ENCODE results near the gene UNCX.
A peak's percentile ranks its signal among the peaks of the same experiment; 100 is the strongest.

Gene UNCX

DNA sequence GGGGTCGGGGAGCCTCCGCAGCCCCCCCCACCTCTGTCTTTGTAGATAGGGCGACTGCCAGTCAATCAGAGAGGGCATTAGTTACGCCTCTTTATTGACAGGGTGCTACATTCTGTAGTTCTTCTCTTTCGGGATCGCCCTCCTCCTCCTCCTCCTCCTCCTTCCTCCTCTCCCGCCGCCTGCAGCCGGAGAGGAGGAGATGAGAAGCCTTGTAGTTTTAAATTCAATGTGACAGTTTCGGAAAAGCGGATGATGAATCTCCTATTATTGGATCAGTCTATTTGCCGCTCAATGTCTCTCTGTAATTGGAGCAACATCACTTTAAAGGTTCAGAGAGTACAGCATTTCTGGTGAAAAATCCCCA is 587 bp upstream of the UNCX start:
- Mint-ChIP-seq H3K27me3 (ENCODE audit: low read depth) (peaks cover 51% of the 10 kb centered on the region), H3K4me1 (ENCODE audit: low read depth) (peaks cover 5% of the 10 kb centered on the region), H3K36me3 (ENCODE audit: low read depth) (peaks cover 4% of the 10 kb centered on the region), H3K27ac (peak overlapping the region; percentile 83), H3K9me3 (peaks cover 12% of the 10 kb centered on the region), H3K4me3 (peak overlapping the region; percentile 57)
- DNase-seq (ENCODE audit: low spot score): no peak

DNA sequence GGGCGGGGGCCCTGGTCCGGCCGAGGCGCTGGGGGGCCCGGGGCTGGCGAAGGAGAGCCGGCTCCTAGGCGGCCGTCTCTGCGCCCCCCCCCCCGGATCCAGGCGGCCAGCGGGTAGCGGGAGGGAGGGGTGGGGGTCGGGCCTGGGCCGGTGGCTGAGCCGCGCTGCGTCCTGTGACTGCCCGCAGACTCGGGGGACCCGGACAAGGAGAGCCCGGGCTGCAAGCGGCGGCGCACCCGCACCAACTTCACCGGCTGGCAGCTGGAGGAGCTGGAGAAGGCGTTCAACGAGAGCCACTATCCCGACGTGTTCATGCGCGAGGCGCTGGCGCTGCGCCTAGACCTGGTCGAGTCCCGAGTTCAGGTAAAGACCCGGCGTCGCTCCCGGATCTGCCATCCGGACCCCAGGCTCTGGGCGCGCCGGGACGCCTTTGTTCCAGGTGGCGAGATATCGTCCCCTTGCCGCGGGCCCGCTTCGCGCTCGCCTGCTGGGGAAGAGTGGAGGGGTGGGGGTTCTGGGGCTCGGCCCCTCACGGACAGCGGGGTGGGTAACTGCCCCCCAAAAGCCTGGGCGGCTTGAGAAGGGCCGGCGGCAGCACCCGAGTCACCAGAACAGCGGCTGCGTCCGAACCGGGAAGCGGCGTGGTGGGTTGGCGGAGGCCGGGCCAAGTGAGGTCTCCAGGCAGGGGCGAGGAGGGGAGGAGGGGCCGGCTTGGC is 819 bp downstream of the UNCX start:
- peak overlapping the region; percentile 15 for H3K27ac Mint-ChIP-seq
- no peak for DNase-seq (ENCODE audit: low spot score)
- no peak overlapping the region for H3K4me3 Mint-ChIP-seq
- peaks cover 49% of the 10 kb centered on the region for H3K27me3 Mint-ChIP-seq (ENCODE audit: low read depth)
- H3K9me3 Mint-ChIP-seq: peaks cover 12% of the 10 kb centered on the region
- H3K4me1 Mint-ChIP-seq (ENCODE audit: low read depth): peaks cover 5% of the 10 kb centered on the region
- peaks cover 6% of the 10 kb centered on the region for H3K36me3 Mint-ChIP-seq (ENCODE audit: low read depth)

DNA sequence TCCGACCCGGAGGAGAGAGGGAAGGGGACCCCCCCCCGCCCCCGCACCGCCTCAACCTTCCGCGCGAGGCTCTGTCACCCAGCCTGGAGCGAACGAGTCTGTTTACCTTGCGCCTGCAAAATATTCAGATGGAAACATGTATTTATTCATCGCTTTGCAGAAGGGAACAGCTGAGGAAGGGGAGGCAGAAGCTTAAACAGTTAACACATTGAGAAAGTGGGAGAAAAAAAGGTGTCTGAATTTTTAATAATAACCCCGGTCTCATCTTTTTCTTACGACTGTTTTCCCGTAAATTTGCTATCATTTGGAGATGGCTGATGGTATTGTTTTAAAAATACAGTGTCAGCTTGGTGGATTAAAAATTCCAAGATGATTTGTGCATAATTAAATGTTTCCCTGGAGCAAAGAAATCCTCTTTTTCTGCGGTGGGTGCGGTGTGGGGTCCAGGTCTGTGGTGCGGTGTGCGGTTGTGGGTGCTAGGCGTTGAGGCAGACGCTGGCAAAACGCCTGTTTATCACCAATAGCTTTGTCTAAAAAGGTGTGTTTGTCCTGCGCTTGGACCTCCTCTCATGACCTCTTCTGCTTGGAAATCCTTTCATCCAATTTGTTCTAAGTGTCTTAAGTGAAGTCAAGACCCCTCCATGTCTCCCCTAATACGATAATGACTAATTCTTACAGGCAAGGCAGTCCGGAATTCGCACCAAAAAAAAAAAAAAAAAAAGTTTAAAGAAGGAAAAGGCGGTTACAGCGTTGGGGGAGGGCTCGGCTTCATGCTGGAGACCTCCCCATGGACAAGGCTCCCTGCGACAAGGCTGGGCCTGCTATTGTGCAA is 1.6 kb downstream of the UNCX start:
- H3K27me3 Mint-ChIP-seq (ENCODE audit: low read depth): peaks cover 52% of the 10 kb centered on the region
- H3K4me3 Mint-ChIP-seq: peak overlapping the region; percentile 27
- DNase-seq (ENCODE audit: low spot score): no peak
- peaks cover 6% of the 10 kb centered on the region for H3K36me3 Mint-ChIP-seq (ENCODE audit: low read depth)
- H3K27ac Mint-ChIP-seq: peak overlapping the region; percentile 87
- peaks cover 12% of the 10 kb centered on the region for H3K9me3 Mint-ChIP-seq
- peaks cover 5% of the 10 kb centered on the region for H3K4me1 Mint-ChIP-seq (ENCODE audit: low read depth)

DNA sequence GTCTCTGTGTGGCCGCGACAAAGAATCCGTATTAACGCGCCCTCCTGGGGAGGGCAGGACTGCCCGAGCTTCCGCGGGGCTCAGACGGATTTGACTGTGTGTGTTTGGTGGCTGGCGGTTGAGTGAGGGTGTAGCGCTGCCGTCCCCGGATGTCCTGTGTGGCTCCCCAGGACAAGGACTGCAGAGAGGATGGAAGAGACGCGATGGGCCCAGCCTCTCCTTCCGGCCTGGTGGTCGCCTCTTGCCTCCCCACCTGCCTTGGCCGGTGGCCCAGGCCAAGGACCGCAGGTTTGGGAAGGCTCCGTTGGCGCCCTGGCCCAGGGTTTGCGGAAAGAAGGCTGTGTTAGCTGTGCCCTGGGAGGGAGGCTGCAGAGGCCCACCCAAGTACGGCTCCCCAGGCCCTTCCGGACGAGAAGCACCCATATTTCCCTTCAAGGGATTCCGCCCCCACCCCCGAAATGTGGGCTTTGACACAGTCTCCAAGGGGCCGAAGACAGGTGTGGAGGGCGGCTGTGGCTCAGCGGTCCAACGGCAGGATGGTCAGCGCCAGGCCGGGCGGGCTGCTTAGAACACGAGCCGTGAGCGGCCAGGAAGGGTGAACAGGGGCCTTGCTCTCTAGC is 2.3 kb downstream of the UNCX start:
- DNase-seq (ENCODE audit: low spot score): no peak
- peaks cover 6% of the 10 kb centered on the region for H3K36me3 Mint-ChIP-seq (ENCODE audit: low read depth)
- peak overlapping the region; percentile 9 for H3K4me3 Mint-ChIP-seq
- H3K27ac Mint-ChIP-seq: peak overlapping the region; percentile 87
- peaks cover 5% of the 10 kb centered on the region for H3K4me1 Mint-ChIP-seq (ENCODE audit: low read depth)
- H3K27me3 Mint-ChIP-seq (ENCODE audit: low read depth): peaks cover 57% of the 10 kb centered on the region
- peaks cover 12% of the 10 kb centered on the region for H3K9me3 Mint-ChIP-seq

DNA sequence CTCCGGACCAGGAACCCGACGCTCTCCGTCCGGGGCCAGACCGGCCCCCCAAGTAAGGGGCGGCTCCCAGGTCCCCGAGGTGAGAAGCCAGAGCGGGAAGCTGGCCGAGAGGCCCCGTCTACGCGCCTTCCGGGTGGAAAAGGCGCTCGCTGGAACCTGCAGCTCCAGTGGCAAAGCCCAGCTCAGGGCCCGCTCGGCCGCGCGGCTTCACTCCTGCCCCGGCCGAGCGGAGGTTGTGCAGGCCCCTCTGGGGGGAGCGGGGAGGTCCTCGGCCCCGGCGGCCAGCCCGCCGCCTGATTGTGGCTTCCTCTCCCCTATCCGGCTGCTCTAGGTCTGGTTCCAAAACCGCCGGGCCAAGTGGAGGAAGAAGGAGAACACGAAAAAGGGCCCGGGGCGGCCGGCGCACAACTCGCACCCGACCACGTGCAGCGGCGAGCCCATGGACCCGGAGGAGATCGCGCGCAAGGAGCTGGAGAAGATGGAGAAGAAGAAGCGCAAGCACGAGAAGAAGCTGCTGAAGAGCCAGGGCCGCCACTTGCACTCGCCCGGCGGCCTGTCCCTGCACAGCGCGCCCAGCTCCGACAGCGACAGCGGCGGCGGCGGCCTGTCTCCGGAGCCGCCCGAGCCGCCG is 2.9 kb downstream of the UNCX start:
- H3K9me3 Mint-ChIP-seq: peaks cover 12% of the 10 kb centered on the region
- H3K36me3 Mint-ChIP-seq (ENCODE audit: low read depth): peaks cover 6% of the 10 kb centered on the region
- H3K4me1 Mint-ChIP-seq (ENCODE audit: low read depth): peaks cover 5% of the 10 kb centered on the region
- peak overlapping the region; percentile 90 for H3K27ac Mint-ChIP-seq
- no peak overlapping the region for H3K4me3 Mint-ChIP-seq
- DNase-seq (ENCODE audit: low spot score): no peak
- H3K27me3 Mint-ChIP-seq (ENCODE audit: low read depth): peaks cover 60% of the 10 kb centered on the region

DNA sequence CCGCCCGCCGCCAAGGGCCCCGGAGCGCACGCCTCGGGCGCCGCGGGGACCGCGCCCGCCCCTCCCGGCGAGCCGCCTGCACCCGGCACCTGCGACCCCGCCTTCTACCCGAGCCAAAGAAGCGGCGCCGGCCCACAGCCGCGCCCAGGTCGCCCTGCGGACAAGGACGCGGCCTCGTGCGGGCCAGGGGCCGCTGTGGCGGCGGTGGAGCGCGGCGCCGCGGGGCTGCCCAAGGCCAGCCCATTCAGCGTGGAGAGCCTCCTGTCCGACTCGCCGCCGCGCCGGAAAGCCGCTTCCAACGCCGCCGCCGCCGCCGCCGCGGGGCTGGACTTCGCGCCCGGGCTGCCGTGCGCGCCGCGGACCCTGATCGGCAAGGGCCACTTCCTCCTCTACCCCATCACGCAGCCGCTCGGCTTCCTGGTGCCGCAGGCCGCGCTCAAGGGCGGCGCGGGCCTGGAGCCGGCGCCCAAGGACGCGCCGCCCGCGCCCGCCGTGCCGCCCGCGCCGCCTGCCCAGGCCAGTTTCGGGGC is 3.5 kb downstream of the UNCX start:
- Mint-ChIP-seq H3K9me3 (peaks cover 12% of the 10 kb centered on the region), H3K36me3 (ENCODE audit: low read depth) (peaks cover 6% of the 10 kb centered on the region), H3K4me3 (no peak overlapping the region), H3K4me1 (ENCODE audit: low read depth) (peaks cover 5% of the 10 kb centered on the region), H3K27ac (no peak overlapping the region), H3K27me3 (ENCODE audit: low read depth) (peaks cover 58% of the 10 kb centered on the region)
- DNase-seq (ENCODE audit: low spot score): no peak

DNA sequence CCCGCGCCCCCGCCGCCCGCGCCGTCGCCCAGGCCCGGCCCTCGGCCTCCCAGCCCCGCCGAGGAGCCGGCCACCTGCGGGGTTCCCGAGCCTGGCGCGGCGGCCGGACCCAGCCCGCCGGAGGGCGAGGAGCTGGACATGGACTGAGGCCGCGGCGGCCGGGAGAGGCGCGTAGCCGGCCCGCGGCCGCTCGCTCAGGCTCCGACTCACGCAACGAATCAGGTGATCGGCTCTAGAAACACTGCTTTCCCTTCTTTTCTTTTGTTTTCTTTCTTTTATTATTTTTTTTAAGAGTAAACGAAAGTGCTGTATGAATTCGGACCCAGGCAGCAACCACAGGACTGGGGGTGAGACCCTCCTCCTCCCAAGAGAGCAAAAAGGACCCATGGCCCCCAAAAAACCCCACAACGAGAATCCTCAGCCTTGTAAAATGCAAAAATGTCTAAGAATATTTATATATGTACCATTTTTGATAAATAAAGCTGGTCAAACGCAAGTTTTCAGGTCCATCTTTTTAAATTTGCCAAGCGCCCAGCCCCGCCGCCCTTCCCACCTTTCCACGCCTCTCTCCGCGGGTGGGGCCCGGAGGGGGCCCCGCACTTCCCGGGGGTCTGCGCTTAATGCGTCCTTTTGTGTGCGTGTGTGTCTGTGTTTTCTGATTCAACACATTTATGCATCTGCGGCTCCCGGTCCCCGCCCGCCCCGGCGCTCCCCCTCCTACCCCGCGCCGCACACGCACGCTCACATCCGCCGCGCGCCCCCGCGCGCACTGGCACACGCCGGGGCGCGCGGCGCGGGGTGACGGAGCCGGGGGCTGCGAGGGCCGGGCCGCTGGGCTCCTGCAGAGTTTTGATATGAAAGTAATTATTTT is 4.4 kb downstream of the UNCX start:
- Mint-ChIP-seq H3K27ac (peak overlapping the region; percentile 77), H3K27me3 (ENCODE audit: low read depth) (peaks cover 55% of the 10 kb centered on the region), H3K4me3 (no peak overlapping the region), H3K9me3 (peaks cover 11% of the 10 kb centered on the region), H3K36me3 (ENCODE audit: low read depth) (peaks cover 4% of the 10 kb centered on the region), H3K4me1 (ENCODE audit: low read depth) (peaks cover 5% of the 10 kb centered on the region)
- no peak for DNase-seq (ENCODE audit: low spot score)

DNA sequence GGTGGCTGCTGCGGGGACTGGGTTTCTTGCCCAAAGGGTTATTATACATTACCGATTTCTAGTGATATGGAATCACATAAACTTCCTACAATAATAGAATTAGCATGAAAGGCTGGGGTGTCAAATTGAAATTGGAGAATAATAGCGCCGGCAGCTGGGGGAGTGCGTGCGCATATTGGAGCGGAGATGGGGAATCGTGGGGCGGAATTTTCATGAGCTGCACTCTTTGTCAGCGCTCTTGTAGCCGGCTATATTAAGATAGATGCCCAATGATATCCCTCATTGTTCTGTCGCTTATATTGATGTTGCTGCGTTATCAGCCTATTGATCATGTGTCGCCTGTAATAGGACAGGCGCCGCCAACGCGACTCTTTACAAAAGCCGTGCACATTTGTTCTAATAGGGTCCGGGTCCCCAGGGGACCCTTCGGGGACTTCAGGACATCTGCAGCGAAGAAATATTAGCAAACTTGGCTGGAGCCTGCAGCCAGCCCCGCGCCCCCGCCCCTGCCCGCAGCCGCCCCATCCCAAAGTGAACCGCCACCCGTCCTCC is 5.1 kb downstream of the UNCX start:
- H3K36me3 Mint-ChIP-seq (ENCODE audit: low read depth): peaks cover 2% of the 10 kb centered on the region
- peaks cover 9% of the 10 kb centered on the region for H3K9me3 Mint-ChIP-seq
- peaks cover 3% of the 10 kb centered on the region for H3K4me1 Mint-ChIP-seq (ENCODE audit: low read depth)
- peaks cover 52% of the 10 kb centered on the region for H3K27me3 Mint-ChIP-seq (ENCODE audit: low read depth)
- DNase-seq (ENCODE audit: low spot score): no peak
- peak overlapping the region; percentile 77 for H3K27ac Mint-ChIP-seq
- H3K4me3 Mint-ChIP-seq: no peak overlapping the region

DNA sequence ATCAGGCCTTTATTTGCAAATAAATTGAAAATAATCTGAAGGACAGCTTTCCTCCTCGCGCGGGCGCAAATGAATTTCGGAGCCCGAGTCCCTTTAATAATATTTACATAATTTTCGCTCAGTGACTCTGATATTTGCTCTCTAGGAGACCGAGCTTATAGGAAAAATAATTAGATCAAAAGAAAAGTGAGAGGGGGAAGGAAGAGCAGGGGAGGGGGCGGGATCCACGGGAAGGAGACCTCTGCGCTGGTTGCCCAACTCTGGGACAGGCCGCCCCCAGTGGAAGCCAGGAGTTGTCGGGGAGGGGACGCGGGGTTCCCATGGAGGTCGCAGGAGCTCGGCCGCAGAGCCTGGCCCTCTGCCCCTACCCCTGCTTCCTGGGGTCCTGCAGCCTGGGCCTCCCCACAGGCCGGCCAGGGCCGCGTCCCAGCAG is 5.8 kb downstream of the UNCX start:
- H3K27me3 Mint-ChIP-seq (ENCODE audit: low read depth): peaks cover 57% of the 10 kb centered on the region
- H3K9me3 Mint-ChIP-seq: peaks cover 9% of the 10 kb centered on the region
- H3K36me3 Mint-ChIP-seq (ENCODE audit: low read depth): peaks cover 2% of the 10 kb centered on the region
- H3K4me1 Mint-ChIP-seq (ENCODE audit: low read depth): peaks cover 3% of the 10 kb centered on the region
- no peak overlapping the region for H3K27ac Mint-ChIP-seq
- no peak for DNase-seq (ENCODE audit: low spot score)
- H3K4me3 Mint-ChIP-seq: no peak overlapping the region

DNA sequence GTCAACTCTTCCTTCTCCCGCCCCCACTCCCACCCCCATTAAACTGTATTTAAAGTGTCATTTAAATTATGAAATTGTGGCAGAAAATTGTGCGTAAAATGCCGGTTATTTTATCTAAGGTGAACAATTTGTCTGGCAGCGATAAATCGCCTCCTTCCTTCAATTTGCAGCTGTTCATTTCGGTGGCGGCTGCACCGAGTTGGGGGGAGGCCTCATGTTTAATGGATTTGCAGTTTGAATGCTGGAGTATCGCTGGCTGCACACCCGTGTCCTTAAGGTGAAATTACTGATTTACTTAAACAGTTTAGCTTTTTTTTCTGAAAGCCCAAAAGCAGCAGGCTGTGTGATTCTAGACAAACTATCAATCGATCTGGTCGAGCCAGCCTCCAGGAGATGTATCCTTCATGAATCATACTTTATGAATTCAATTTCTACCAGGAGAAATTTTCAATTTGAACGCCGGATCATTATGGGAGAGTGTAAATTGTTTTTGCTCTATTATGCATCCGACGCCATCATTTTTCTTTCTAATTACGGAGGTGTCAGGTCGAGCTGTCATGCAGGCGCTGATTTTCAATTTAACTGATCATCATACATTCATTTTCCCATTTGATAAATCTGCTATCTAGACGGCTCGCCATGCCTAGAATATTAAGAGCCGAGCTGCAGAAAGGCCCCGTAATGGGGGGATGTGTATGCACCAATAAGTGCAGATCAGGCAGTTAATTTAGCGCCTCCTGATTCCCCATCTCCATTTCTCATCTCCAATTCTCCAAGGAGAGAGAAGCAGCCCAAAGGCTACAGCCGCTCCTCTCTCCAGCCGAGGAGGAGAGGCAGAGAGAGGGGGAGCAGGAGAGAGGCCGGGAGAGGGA is 6.5 kb downstream of the UNCX start:
- H3K4me3 Mint-ChIP-seq: no peak overlapping the region
- H3K27me3 Mint-ChIP-seq (ENCODE audit: low read depth): peaks cover 62% of the 10 kb centered on the region
- H3K4me1 Mint-ChIP-seq (ENCODE audit: low read depth): peaks cover 3% of the 10 kb centered on the region
- H3K9me3 Mint-ChIP-seq: peaks cover 8% of the 10 kb centered on the region
- peaks cover 2% of the 10 kb centered on the region for H3K36me3 Mint-ChIP-seq (ENCODE audit: low read depth)
- DNase-seq (ENCODE audit: low spot score): no peak
- H3K27ac Mint-ChIP-seq: peak overlapping the region; percentile 20

DNA sequence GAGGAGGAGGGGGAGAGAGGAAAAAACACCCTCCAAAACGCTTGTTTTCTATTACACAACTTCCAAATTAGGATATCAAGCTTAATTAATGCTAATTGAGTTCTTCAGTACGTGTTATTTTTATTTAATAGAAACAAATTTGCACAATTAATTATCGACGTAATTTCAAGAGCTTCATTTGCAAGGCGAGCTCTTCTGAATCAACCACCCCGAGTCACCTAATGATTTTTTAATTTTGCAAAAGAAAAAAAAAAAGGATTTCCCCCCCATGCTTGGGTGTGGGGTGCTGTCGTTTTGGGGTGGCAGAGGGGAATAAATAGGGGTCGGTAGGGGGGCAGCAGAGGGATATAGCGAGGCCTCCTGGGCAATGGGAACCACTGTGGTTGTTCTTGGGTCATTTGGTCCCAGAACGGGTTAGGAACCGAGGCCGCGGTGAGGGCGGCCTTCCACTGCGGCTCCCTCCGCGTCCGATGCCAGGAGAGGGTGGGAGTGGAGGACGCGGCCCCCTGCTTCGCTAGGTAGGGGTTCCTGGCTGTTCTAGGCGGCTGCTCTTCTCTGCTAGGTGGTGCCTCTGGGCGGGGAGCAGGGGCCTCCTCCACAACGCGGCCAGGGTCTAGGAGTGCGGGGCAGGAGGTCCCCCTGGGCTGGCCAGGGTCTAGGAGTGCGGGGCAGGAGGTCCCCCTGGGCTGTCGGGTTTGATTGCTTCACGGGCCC is 7.3 kb downstream of the UNCX start:
- Mint-ChIP-seq H3K27ac (peak overlapping the region; percentile 36), H3K9me3 (peaks cover under 1% of the 10 kb centered on the region), H3K27me3 (ENCODE audit: low read depth) (peaks cover 62% of the 10 kb centered on the region), H3K36me3 (ENCODE audit: low read depth) (peaks cover 2% of the 10 kb centered on the region), H3K4me1 (ENCODE audit: low read depth) (peaks cover 3% of the 10 kb centered on the region), H3K4me3 (no peak overlapping the region)
- DNase-seq (ENCODE audit: low spot score): no peak

Measured in T-helper 2 cell treated with Interferon-gamma antibody and Interleukin-4, amounts not matched to agents 5 μg/mL and 100 μg/mL, for 36 hours (primary cell).